ENCODE results near the gene MAD2L2.

MAD2L2 gene

DNA sequence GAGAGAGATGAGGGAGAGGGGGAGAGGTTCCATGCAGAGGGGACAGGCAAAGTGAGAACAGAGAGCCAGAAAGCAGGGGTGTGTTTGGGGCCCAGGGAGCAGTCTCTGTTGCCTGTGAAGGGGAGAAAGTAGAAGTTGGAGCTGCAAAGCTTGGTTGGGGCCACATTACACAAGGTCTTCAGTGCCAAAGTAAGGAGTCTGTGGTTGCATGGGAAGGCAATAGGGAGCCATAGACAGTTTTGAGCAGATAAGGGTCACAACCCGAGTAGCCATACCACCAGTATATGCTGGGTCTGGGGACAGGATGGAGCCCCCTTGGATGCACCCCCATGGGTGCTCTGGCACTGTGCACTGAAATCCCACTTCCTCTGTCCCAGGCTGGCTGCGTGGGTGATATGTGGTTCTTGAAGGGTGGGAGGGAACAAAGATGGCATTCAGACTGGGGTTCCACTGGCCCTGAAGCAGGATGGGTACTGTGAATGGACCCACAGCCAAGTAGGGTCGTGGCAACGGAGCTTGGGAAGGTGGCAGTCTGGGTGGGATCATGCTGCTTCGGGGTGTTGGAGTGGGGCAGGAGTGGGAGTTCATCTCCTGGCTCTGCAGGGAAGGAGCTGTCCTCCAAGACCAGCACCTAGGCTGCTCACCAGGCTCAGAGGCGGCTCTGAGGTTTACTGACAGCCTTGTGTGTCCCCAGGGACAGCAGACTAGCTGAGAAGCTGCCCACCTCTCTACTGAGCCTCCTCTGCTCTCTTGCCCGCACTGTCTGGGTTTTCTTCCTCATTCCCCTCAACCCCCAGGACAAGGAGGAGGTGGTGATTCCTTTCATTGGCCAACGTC is 22.6 kb upstream of the MAD2L2 start:
- no peaks in the 10 kb centered on the region for H3F3A ChIP-seq (ENCODE audit: insufficient read depth)

GRCh38 chr1:11701981-11702803 is 21.2 kb upstream of the MAD2L2 start:
- no peaks in the 10 kb centered on the region for H4K20me1 ChIP-seq (ENCODE audit: low read depth, low read length)
- H3K4me3 ChIP-seq (ENCODE audit: insufficient read depth, low read length, poor library complexity, severe bottlenecking): no peak overlapping the region
- H3F3A ChIP-seq (ENCODE audit: insufficient read depth): no peaks in the 10 kb centered on the region
- H3K9ac ChIP-seq (ENCODE audit: low read length): no peak overlapping the region
- H3K9me3 ChIP-seq (ENCODE audit: insufficient read depth, low read length): no peaks in the 10 kb centered on the region
- H3K27me3 ChIP-seq (ENCODE audit: low read length): no peaks in the 10 kb centered on the region
- no peaks in the 10 kb centered on the region for H3K79me2 ChIP-seq (ENCODE audit: insufficient read depth, low read length)
- H2AFZ ChIP-seq (ENCODE audit: low read depth, low read length, severe bottlenecking): no peak overlapping the region
- H3K9me2 ChIP-seq (replicated peaks; ENCODE audit: insufficient read depth, low read length): no peaks in the 10 kb centered on the region
- no peak overlapping the region for H3K4me2 ChIP-seq (ENCODE audit: low read depth, low read length, poor library complexity, severe bottlenecking)
- no peaks in the 10 kb centered on the region for H3K36me3 ChIP-seq (ENCODE audit: low read length)
- H3K27ac ChIP-seq (ENCODE audit: low read depth, low read length): no peak overlapping the region
- no peak for TF ChIP-seq CTCF (IDR thresholded peaks at IDR 0.05; ENCODE audit: insufficient read depth, low read length, poor library complexity, severe bottlenecking)
- TF ChIP-seq EZH2phosphoT487 (conservative IDR thresholded peaks at IDR 0.05; ENCODE audit: low read length): no peak

More for the DNA sequence above, 22.6 kb upstream of the MAD2L2 start:
- no peak overlapping the region for H3K4me2 ChIP-seq (ENCODE audit: low read depth, low read length, poor library complexity, severe bottlenecking)
- H3K9me3 ChIP-seq (ENCODE audit: insufficient read depth, low read length): no peaks in the 10 kb centered on the region
- H4K20me1 ChIP-seq (ENCODE audit: low read depth, low read length): no peaks in the 10 kb centered on the region
- no peaks in the 10 kb centered on the region for H3K36me3 ChIP-seq (ENCODE audit: low read length)
- no peak overlapping the region for H2AFZ ChIP-seq (ENCODE audit: low read depth, low read length, severe bottlenecking)
- no peak for TF ChIP-seq EZH2phosphoT487 (conservative IDR thresholded peaks at IDR 0.05; ENCODE audit: low read length)
- no peak for TF ChIP-seq CTCF (IDR thresholded peaks at IDR 0.05; ENCODE audit: insufficient read depth, low read length, poor library complexity, severe bottlenecking)
- H3K27me3 ChIP-seq (ENCODE audit: low read length): no peaks in the 10 kb centered on the region
- no peaks in the 10 kb centered on the region for H3K9me2 ChIP-seq (replicated peaks; ENCODE audit: insufficient read depth, low read length)
- no peak overlapping the region for H3K9ac ChIP-seq (ENCODE audit: low read length)
- H3K79me2 ChIP-seq (ENCODE audit: insufficient read depth, low read length): no peaks in the 10 kb centered on the region
- no peak overlapping the region for H3K4me3 ChIP-seq (ENCODE audit: insufficient read depth, low read length, poor library complexity, severe bottlenecking)
- no peak overlapping the region for H3K27ac ChIP-seq (ENCODE audit: low read depth, low read length)

GRCh38 chr1:11701551-11701961 is 20.6 kb upstream of the MAD2L2 start:
- no peaks in the 10 kb centered on the region for H3F3A ChIP-seq (ENCODE audit: insufficient read depth)
- H3K27me3 ChIP-seq (ENCODE audit: low read length): no peaks in the 10 kb centered on the region
- no peak overlapping the region for H3K27ac ChIP-seq (ENCODE audit: low read depth, low read length)
- H4K20me1 ChIP-seq (ENCODE audit: low read depth, low read length): no peaks in the 10 kb centered on the region
- no peaks in the 10 kb centered on the region for H3K79me2 ChIP-seq (ENCODE audit: insufficient read depth, low read length)
- H3K9me3 ChIP-seq (ENCODE audit: insufficient read depth, low read length): no peaks in the 10 kb centered on the region
- H3K9me2 ChIP-seq (replicated peaks; ENCODE audit: insufficient read depth, low read length): no peaks in the 10 kb centered on the region
- no peak overlapping the region for H3K4me2 ChIP-seq (ENCODE audit: low read depth, low read length, poor library complexity, severe bottlenecking)
- H3K4me3 ChIP-seq (ENCODE audit: insufficient read depth, low read length, poor library complexity, severe bottlenecking): no peak overlapping the region
- no peak overlapping the region for H2AFZ ChIP-seq (ENCODE audit: low read depth, low read length, severe bottlenecking)
- no peak overlapping the region for H3K9ac ChIP-seq (ENCODE audit: low read length)
- TF ChIP-seq CTCF (IDR thresholded peaks at IDR 0.05; ENCODE audit: insufficient read depth, low read length, poor library complexity, severe bottlenecking) (no peak), EZH2phosphoT487 (conservative IDR thresholded peaks at IDR 0.05; ENCODE audit: low read length) (no peak)
- H3K36me3 ChIP-seq (ENCODE audit: low read length): no peaks in the 10 kb centered on the region
